ENCODE results near the gene HSPG2. TPM values are rescaled to one million over a fixed set of nuclear protein-coding genes. Genes with fewer than 3 reads are reported as not detected.

HSPG2 gene
- total and polyA plus RNA-seq, 8 donors = 150 to 434 (median 196) TPM

DNA sequence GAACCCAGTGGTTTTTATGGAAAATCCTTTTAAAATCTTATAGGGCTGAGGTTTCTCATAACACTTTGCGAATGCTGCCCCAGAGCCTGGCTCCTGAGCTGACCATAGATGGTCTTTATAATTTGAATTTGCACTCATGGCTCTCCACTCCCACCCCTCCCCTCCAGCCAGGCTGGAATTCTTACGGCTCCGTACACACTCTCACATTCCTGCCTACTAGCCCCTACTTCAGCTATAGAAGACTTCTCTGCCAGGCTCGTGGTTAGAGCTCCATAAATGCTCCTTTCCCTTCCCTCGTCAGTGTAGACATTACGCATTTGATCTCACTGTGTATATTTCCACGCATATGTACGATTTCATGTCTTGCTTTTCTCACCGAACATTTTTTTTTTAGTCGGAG is 5.4 kb upstream of the HSPG2 start:
- Histone ChIP-seq H3K27me3 (no peaks in the 10 kb centered on the region), H3K4me3 (no peak overlapping the region), H3K27ac (no peak overlapping the region), H3K36me3 (no peaks in the 10 kb centered on the region), H3K4me1 (peaks cover 12 to 34% of the 10 kb centered on the region in 2 donors), H3K9me3 (no peaks in the 10 kb centered on the region)
- TF ChIP-seq, protein P1, sequence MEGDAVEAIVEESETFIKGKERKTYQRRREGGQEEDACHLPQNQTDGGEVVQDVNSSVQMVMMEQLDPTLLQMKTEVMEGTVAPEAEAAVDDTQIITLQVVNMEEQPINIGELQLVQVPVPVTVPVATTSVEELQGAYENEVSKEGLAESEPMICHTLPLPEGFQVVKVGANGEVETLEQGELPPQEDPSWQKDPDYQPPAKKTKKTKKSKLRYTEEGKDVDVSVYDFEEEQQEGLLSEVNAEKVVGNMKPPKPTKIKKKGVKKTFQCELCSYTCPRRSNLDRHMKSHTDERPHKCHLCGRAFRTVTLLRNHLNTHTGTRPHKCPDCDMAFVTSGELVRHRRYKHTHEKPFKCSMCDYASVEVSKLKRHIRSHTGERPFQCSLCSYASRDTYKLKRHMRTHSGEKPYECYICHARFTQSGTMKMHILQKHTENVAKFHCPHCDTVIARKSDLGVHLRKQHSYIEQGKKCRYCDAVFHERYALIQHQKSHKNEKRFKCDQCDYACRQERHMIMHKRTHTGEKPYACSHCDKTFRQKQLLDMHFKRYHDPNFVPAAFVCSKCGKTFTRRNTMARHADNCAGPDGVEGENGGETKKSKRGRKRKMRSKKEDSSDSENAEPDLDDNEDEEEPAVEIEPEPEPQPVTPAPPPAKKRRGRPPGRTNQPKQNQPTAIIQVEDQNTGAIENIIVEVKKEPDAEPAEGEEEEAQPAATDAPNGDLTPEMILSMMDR (IDR thresholded peaks at IDR 0.05) = no peak
- no peak for DNase-seq
- ATAC-seq = no peak
- intact Hi-C loops (cut with DNase I) = no loop called here

DNA sequence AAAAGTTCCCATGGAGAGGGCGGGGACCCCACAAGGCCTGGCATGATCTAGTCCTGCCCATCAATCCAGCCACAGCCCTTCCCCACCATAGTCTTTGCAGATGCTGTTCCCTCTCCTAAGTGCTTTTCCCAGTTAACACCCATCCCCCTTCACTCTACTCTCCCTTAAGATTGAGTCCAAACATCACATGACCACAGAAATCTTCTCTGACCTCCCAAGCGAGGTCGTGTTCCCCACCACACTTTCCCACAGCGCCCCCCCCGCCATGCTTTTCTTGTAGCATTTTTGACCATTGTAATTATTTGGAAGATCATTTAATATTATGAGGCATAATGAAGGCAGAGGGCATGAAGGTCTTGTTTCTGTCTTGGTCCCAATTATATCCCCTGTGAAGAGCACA is 4.3 kb upstream of the HSPG2 start:
- Histone ChIP-seq H3K4me1 (peaks cover 12 to 35% of the 10 kb centered on the region in 2 donors), H3K36me3 (no peaks in the 10 kb centered on the region), H3K4me3 (no peak overlapping the region), H3K27me3 (peaks cover 0 to 5% of the 10 kb centered on the region in 2 donors), H3K9me3 (no peaks in the 10 kb centered on the region), H3K27ac (no peak overlapping the region)
- no peak for ATAC-seq
- intact Hi-C loops (cut with DNase I) = no loop called here
- DNase-seq = no peak
- TF ChIP-seq, protein P1 (IDR thresholded peaks at IDR 0.05) = no peak

DNA sequence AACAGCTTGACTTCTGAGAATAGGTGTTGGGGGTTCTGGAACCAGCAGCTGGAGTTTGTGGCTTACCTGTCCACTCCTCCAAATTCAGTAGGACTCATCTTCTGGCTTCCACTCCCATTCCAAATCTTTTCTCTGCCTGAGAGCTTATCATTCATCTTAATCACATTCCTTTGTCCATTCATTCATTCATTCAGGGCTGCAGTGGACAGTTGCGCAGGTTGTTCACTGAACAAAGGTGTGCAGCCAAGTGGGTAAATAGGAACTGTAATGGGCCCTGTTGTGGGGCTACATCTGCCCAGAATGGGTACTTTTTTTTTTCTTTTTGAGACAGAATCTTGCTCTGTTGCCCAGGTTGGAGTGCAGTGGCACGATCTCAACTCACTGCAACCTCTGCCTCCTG is 3.4 kb upstream of the HSPG2 start:
- DNase-seq (no peak), ATAC-seq (no peak)
- TF ChIP-seq, protein P1 (IDR thresholded peaks at IDR 0.05) = no peak
- Histone ChIP-seq H3K4me1 (peaks cover 14 to 41% of the 10 kb centered on the region in 2 donors), H3K4me3 (no peak overlapping the region), H3K27ac (no peak overlapping the region), H3K36me3 (no peaks in the 10 kb centered on the region), H3K27me3 (peaks cover 0 to 9% of the 10 kb centered on the region in 2 donors), H3K9me3 (no peaks in the 10 kb centered on the region)
- intact Hi-C loops (cut with DNase I) = no loop called here

DNA sequence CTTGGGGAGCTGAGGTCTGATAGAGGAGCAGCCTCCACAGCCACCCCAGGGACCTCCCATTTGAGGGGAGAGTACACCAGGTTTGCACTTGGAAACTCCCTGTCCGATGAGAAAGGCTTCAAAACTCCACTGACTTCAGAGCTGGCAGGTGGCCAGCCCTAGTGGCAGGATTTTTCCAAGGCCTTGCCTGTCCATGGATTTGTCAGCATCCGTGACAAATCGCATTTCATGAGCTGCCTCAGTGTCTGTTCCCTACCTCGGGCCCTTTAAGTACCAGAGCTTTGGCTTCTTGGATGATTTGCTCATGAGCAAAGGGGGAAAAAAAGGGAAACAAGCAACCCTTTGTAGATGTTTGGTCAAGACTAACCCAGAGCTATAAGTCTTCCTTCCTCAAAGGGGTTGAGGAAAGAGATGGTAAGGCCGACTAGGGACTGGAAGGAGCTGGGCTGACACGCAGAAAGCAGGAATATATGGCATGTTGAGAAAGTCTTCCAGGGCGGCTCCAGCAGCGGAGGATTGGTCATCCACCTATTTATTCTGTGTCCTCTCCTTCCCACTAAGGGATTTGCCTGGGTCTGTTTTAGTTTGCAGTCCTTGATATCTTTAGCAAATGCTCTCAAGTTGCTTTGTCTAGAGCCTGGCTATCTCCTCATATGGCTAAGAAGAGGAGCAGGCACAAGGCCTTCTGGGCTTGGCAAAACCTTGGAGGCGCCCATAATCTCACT is 2.7 kb upstream of the HSPG2 start:
- H3K4me1 ChIP-seq = peaks cover 19 to 48% of the 10 kb centered on the region in 2 donors
- DNase-seq = peak in 3 of 4 donors; percentile 79 to 88 (median 85)
- peak overlapping the region; percentile 27 to 39 for H3K27ac ChIP-seq
- H3K4me3 ChIP-seq = no peak overlapping the region
- no peaks in the 10 kb centered on the region for H3K36me3 ChIP-seq
- TF ChIP-seq, protein P1 (IDR thresholded peaks at IDR 0.05) = peak in 1 of 2 donors; percentile 49
- peaks cover 0 to 9% of the 10 kb centered on the region in 2 donors for H3K27me3 ChIP-seq
- H3K9me3 ChIP-seq = no peaks in the 10 kb centered on the region
- peak; percentile 9 for ATAC-seq
- intact Hi-C loops (cut with DNase I) = no loop called here

DNA sequence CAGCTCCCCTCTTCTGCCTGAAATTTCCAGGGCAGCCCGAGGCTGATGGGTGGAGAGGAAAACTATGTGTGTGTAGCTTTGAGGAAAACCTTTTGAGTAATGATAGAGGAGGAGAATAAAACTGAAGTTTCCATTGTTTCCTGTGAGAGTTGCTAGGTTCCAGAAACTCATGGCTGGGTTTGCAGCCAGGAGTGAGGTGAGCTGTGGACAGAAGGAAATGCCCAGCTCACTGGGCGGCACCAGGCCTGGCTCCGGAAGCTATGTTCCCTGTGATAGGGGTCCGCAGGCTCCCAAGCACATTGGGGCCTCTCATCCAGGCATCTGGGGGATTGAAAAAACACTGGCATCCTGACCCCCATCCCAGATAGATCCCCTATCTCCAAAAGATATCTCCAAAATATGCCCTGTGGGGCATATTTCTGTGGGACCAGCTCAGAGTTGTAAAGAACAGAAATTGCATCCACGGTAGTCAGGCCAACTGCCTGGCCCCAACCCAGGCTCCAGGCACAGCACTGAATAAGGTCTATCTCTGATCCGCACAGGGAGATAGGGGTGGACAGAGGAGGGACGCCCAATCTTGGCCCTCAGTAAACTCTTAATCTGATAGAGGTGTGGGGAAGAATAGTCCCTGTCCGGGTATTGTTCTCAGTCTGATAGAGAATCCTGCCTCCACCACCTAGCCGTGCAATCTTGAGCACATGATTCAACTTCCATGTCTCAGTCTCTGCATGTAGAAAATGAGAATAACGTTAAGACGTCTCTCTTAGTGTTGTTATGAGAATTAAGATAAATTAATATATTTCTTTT is 1.8 kb upstream of the HSPG2 start:
- intact Hi-C loops (cut with DNase I) = no loop called here
- H3K36me3 ChIP-seq = no peaks in the 10 kb centered on the region
- no peak for ATAC-seq
- peak overlapping the region; percentile 27 to 39 for H3K27ac ChIP-seq
- H3K4me3 ChIP-seq = no peak overlapping the region
- peaks cover 0 to 9% of the 10 kb centered on the region in 2 donors for H3K27me3 ChIP-seq
- TF ChIP-seq, protein P1 (IDR thresholded peaks at IDR 0.05) = no peak
- H3K9me3 ChIP-seq = no peaks in the 10 kb centered on the region
- H3K4me1 ChIP-seq = peaks cover 23 to 47% of the 10 kb centered on the region in 2 donors
- DNase-seq = no peak

All from left lung (tissue), 10 donors.